ENCODE results near the gene CEMP1.

Gene CEMP1

GRCh38 chr16:2526135-2526534 lies 5.1 kb downstream of the CEMP1 start:
- TF ChIP-seq CTCF (IDR thresholded peaks at IDR 0.05), result no peak

- no peak for TF ChIP-seq CTCF (IDR thresholded peaks at IDR 0.05)
These were observed 6.8 kb downstream of the CEMP1 start for GRCh38 chr16:2524339-2524938.

- TF ChIP-seq CTCF (IDR thresholded peaks at IDR 0.05), result no peak
These were observed 7.4 kb downstream of the CEMP1 start for GRCh38 chr16:2523801-2524231.

- TF ChIP-seq CTCF (IDR thresholded peaks at IDR 0.05), result no peak
These were observed 10.2 kb downstream of the CEMP1 start for GRCh38 chr16:2520784-2521531.

GRCh38 chr16:2520097-2520783 lies 11.0 kb downstream of the CEMP1 start, which contains the start of gene AMDHD2:
Gene AMDHD2 (plus strand): TSS chr16:2520371. CDS start chr16:2520459, 88 bp downstream.
- TF ChIP-seq CTCF (IDR thresholded peaks at IDR 0.05), result no peak

GRCh38 chr16:2519711-2520080 lies 11.5 kb downstream of the CEMP1 start:
- no peak for TF ChIP-seq CTCF (IDR thresholded peaks at IDR 0.05)

GRCh38 chr16:2518823-2519710 lies 12.1 kb downstream of the CEMP1 start:
- TF ChIP-seq CTCF (IDR thresholded peaks at IDR 0.05), result no peak

Measured in LNCAP (cell line).